ENCODE results near the gene MYRIP. TPM values are rescaled to one million over a fixed set of nuclear protein-coding genes. Genes with fewer than 3 reads are reported as not detected.

The MYRIP gene
- total and polyA plus RNA-seq, 3 donors from 2014 or later: 2.4 to 5.8 (median 4.8) TPM

DNA sequence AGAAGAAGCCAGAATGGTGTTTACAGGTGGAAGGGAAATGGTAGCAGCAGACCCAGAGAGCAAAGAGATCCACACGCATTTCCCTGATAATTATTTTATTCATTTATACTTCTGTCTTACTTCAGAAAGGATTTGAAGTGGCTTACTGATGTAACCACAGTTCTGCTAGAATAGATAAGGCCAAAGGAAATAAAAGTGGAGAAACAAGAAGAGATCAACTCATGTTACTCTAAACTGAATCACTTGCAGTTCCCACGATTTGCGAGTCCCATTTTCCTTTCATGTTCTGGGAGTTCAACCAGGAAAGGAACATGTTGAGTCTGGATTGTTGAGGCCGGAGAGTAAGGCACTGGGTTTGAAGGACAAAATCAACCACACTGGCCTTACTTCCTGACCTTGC lies 151.8 kb downstream of the MYRIP start:
- Histone ChIP-seq H3K9me3 (no peaks in the 10 kb centered on the region), H3K4me1 (peaks cover 5% of the 10 kb centered on the region), H3K4me3 (no peak overlapping the region), H3K27me3 (no peaks in the 10 kb centered on the region), H3K27ac (peak overlapping the region in 1 of 2 donors; percentile 56), H3K36me3 (ENCODE audit: low read depth, missing control alignments) (no peaks in the 10 kb centered on the region)
- intact Hi-C loops (cut with DNase I; ENCODE audit: low total_unique reads): no loop called here
- 33 to 46% methylated on average over 4 of the region's 4 CpGs for WGBS, 2 donors
- DNase-seq: no peak
- TF ChIP-seq CTCF (IDR thresholded peaks at IDR 0.05): no peak
- TF ChIP-seq POLR2A (IDR thresholded peaks at IDR 0.05): no peak

GRCh38 chr3:39962581-39962980 lies 153.2 kb downstream of the MYRIP start:
- peaks cover 5% of the 10 kb centered on the region for H3K4me1 ChIP-seq
- intact Hi-C loops (cut with DNase I; ENCODE audit: low total_unique reads): no loop called here
- peak overlapping the region in 1 of 2 donors; percentile 56 for H3K27ac ChIP-seq
- WGBS, 2 donors: 53 to 69% methylated on average over 1 of the region's 1 CpG
- TF ChIP-seq CTCF (IDR thresholded peaks at IDR 0.05) (no peak), POLR2A (IDR thresholded peaks at IDR 0.05) (no peak)
- no peaks in the 10 kb centered on the region for H3K36me3 ChIP-seq (ENCODE audit: low read depth, missing control alignments)
- H3K4me3 ChIP-seq: no peak overlapping the region
- no peaks in the 10 kb centered on the region for H3K9me3 ChIP-seq
- peak; percentile 52 for DNase-seq
- H3K27me3 ChIP-seq: no peaks in the 10 kb centered on the region

GRCh38 chr3:39965461-39965860 lies 156.1 kb downstream of the MYRIP start:
- no peak overlapping the region for H3K27ac ChIP-seq
- no peaks in the 10 kb centered on the region for H3K27me3 ChIP-seq
- intact Hi-C loops (cut with DNase I; ENCODE audit: low total_unique reads): no loop called here
- no peaks in the 10 kb centered on the region for H3K36me3 ChIP-seq (ENCODE audit: low read depth, missing control alignments)
- no peak for DNase-seq
- H3K4me3 ChIP-seq: no peak overlapping the region
- TF ChIP-seq POLR2A (IDR thresholded peaks at IDR 0.05) (no peak), CTCF (IDR thresholded peaks at IDR 0.05) (no peak)
- peaks cover 5% of the 10 kb centered on the region for H3K4me1 ChIP-seq
- no peaks in the 10 kb centered on the region for H3K9me3 ChIP-seq

- H3K4me1 ChIP-seq: peaks cover 5% of the 10 kb centered on the region
- H3K9me3 ChIP-seq: no peaks in the 10 kb centered on the region
- no peak overlapping the region for H3K27ac ChIP-seq
- H3K4me3 ChIP-seq: no peak overlapping the region
- WGBS, 2 donors: 60 to 63% methylated on average over 2 of the region's 2 CpGs
- no peak for TF ChIP-seq POLR2A (IDR thresholded peaks at IDR 0.05)
- TF ChIP-seq CTCF (IDR thresholded peaks at IDR 0.05): no peak
- no peaks in the 10 kb centered on the region for H3K36me3 ChIP-seq (ENCODE audit: low read depth, missing control alignments)
- no peaks in the 10 kb centered on the region for H3K27me3 ChIP-seq
- no peak for DNase-seq
- intact Hi-C loops (cut with DNase I; ENCODE audit: low total_unique reads): no loop called here
Measured at GRCh38 chr3:39965997-39966396, 156.6 kb downstream of the MYRIP start.

DNA sequence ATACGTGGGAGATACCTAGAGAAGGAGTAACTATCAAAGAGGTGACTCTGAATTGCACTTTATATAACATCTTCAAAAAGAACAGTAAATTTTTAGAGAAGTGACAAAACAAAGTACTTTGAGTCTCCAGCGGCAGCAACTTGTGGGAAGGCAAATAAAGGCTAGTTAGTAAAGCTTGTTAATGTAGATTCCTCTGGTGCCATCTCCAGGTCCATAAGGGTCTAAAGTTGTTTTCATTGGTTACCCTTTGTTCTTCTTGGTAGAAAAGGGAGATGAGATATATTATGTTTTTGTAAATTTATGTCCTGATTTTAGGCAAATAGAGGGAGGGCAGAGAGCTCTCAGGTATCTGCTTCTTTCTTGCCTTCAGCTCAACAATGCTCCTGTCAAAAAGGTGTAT lies 161.6 kb downstream of the MYRIP start:
- no peak overlapping the region for H3K4me3 ChIP-seq
- no peaks in the 10 kb centered on the region for H3K27me3 ChIP-seq
- 78 to 82% methylated on average over 2 of the region's 2 CpGs for WGBS, 2 donors
- H3K4me1 ChIP-seq: no peaks in the 10 kb centered on the region
- no peak for TF ChIP-seq POLR2A (IDR thresholded peaks at IDR 0.05)
- no peak for TF ChIP-seq CTCF (IDR thresholded peaks at IDR 0.05)
- H3K27ac ChIP-seq: no peak overlapping the region
- H3K36me3 ChIP-seq (ENCODE audit: low read depth, missing control alignments): no peaks in the 10 kb centered on the region
- intact Hi-C loops (cut with DNase I; ENCODE audit: low total_unique reads): no loop called here
- no peaks in the 10 kb centered on the region for H3K9me3 ChIP-seq
- no peak for DNase-seq

All from testis (tissue), 3 donors.